Endodermal cell (in vitro differentiated cells): ENCODE measurements around the gene PSTPIP1. TPM values are rescaled to one million over a fixed set of nuclear protein-coding genes. Genes with fewer than 3 reads are reported as not detected.

Experiments
- DNase-seq: peaks from one replicate; pipeline ENCODE4 v3.0.0-alpha.2; 2017
- H3K27ac ChIP-seq: 2 replicates; pipeline ENCODE4 v1.5.1; 2013; ENCODE audit warnings: mild to moderate bottlenecking, low read depth, low read length, moderate library complexity
- H3K27me3 ChIP-seq: 2 replicates; pipeline ENCODE4 v1.6.1; 2013; ENCODE audit warnings: mild to moderate bottlenecking, low read length, moderate library complexity; ENCODE audit not compliant: insufficient read depth, control insufficient read depth, poor library complexity, severe bottlenecking
- H3K36me3 ChIP-seq: 2 replicates; pipeline ENCODE4 v1.7.0; 2013; ENCODE audit warnings: mild to moderate bottlenecking, low read length, moderate library complexity; ENCODE audit not compliant: control insufficient read depth, insufficient read depth
- H3K4me1 ChIP-seq: one replicate; pipeline ENCODE4 v1.7.0; 2013; ENCODE audit warnings: low read length; ENCODE audit not compliant: control insufficient read depth, insufficient read depth
- H3K4me3 ChIP-seq: 2 replicates; pipeline ENCODE4 v1.5.1; 2013; ENCODE audit warnings: mild to moderate bottlenecking, low read length, moderate library complexity
- H3K9ac ChIP-seq: 2 replicates; pipeline ENCODE4 v1.6.1; 2013; ENCODE audit warnings: mild to moderate bottlenecking, low read length, moderate library complexity; ENCODE audit not compliant: poor library complexity, severe bottlenecking; ENCODE audit errors: extremely low read depth
- H3K9me3 ChIP-seq: 2 replicates; pipeline ENCODE4 v1.6.1; 2013; ENCODE audit warnings: mild to moderate bottlenecking, low read length, moderate library complexity; ENCODE audit not compliant: control insufficient read depth
- H3K27ac Mint-ChIP-seq: 2 replicates; pipeline ENCODE4 v1.8.0; 2020; ENCODE audit warnings: mixed read lengths
- H3K27me3 Mint-ChIP-seq: 2 replicates; pipeline ENCODE4 v1.8.0; 2021; ENCODE audit warnings: mild to moderate bottlenecking, mixed read lengths; ENCODE audit not compliant: insufficient read depth
- H3K36me3 Mint-ChIP-seq: 2 replicates; pipeline ENCODE4 v1.8.0; 2020; ENCODE audit warnings: low read depth, mixed read lengths
- H3K4me1 Mint-ChIP-seq: 2 replicates; pipeline ENCODE4 v1.8.0; 2020; ENCODE audit warnings: mixed read lengths
- H3K4me3 Mint-ChIP-seq: 2 replicates; pipeline ENCODE4 v1.8.0; 2020; ENCODE audit warnings: mild to moderate bottlenecking, moderate library complexity, mixed read lengths
- H3K9me3 Mint-ChIP-seq: 2 replicates; pipeline ENCODE4 v1.8.0; 2020; ENCODE audit warnings: mild to moderate bottlenecking, mixed read lengths
- WGBS, 2 experiments: methylation state at CpG; one replicate each; pipeline versions ENCODE4 v1.1.5 to v1.1.7; 2013; ENCODE audit warnings: missing lambda C conversion rate in 2 of 2, mixed read lengths in 1 of 2; ENCODE audit not compliant: insufficient coverage in 1 of 2, insufficient read length in 1 of 2; 5-methylcytosine and 5-hydroxymethylcytosine counted together
- total RNA-seq, 2 donors: library from RNA; stranded (reverse); fragmentation: NEBNext Ultra II Directional in 1 of 2; extraction: Animal tissue kit (Norgen Biotek cat#: 25700) in 1 of 2; gene quantifications; 2 replicates in 1 of 2; 3 replicates in 1 of 2; pipeline ENCODE4 v1.2.1, GENCODE V29; 2021
- TF ChIP-seq, protein P1 (sequence below): fragments of 200-600 bp; sonication (generic); conservative IDR thresholded peaks from 2 replicates; pipeline ENCODE4 v1.5.0; 2021; ENCODE audit warnings: antibody characterized with exemption, mild to moderate bottlenecking

Gene PSTPIP1
- total RNA-seq, 2 donors from 2014 or later, result 0.29 to 1.5 TPM

DNA sequence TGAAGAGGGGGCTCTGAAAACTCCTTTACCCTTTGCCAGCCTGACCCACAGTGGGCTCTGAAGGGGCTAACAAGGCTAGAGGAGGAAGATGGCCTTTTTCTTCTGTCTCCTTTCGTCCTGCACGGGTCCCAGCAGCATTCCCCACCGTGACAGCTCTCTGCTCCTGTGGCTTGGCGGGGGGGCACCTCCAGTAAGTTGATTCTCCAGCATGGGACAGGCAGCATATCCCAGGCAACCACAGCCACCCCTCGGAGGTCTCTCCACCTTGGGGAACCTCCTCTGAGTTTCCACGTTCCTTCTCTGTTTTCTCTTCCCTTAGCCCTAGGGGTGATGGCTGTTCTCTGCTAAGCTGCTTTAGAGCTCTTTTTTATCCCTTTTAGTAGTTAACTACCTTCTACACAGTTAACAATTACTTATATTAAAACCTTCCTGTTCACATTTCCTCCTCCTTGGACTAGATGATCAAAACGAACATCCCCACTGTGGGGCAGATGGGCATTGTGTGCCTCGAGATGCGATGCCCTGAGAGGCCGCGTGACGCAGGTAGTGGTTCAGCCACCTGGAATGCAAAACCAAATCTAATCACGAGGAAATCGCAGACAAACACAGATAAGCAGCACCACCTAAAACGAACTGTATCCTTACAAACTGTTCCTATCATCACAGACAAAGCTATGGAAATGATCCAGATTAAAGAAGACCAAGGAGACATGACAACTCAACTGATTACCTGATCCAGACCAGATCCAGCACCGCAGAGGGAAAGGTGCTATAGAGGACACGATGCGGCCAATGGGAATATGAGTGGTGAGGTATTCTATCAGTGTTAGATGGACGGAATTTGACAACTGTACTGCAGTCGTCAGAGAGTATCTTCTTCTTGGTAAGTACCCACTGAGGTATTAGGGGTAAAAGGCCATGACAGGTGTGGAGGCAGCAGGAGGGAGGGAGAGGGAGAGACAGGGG is 48.3 kb downstream of the PSTPIP1 start:
- Histone ChIP-seq H3K27ac (no peak overlapping the region), H3K9me3 (no peaks in the 10 kb centered on the region), H3K36me3 (peaks cover 55% of the 10 kb centered on the region), H3K4me1 (no peaks in the 10 kb centered on the region), H3K27me3 (no peaks in the 10 kb centered on the region), H3K4me3 (no peak overlapping the region), H3K9ac (no peak overlapping the region)
- no peak overlapping the region for H3K27ac Mint-ChIP-seq
- H3K4me1 Mint-ChIP-seq, result no peaks in the 10 kb centered on the region
- TF ChIP-seq, protein P1, sequence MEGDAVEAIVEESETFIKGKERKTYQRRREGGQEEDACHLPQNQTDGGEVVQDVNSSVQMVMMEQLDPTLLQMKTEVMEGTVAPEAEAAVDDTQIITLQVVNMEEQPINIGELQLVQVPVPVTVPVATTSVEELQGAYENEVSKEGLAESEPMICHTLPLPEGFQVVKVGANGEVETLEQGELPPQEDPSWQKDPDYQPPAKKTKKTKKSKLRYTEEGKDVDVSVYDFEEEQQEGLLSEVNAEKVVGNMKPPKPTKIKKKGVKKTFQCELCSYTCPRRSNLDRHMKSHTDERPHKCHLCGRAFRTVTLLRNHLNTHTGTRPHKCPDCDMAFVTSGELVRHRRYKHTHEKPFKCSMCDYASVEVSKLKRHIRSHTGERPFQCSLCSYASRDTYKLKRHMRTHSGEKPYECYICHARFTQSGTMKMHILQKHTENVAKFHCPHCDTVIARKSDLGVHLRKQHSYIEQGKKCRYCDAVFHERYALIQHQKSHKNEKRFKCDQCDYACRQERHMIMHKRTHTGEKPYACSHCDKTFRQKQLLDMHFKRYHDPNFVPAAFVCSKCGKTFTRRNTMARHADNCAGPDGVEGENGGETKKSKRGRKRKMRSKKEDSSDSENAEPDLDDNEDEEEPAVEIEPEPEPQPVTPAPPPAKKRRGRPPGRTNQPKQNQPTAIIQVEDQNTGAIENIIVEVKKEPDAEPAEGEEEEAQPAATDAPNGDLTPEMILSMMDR, result no peak
- no peaks in the 10 kb centered on the region for H3K27me3 Mint-ChIP-seq
- peaks cover 47% of the 10 kb centered on the region for H3K36me3 Mint-ChIP-seq
- 90 to 91% methylated on average over 18 to 20 of the region's 20 CpGs for WGBS, 2 experiments
- no peak overlapping the region for H3K4me3 Mint-ChIP-seq
- no peak for DNase-seq
- H3K9me3 Mint-ChIP-seq, result peaks cover 5% of the 10 kb centered on the region

DNA sequence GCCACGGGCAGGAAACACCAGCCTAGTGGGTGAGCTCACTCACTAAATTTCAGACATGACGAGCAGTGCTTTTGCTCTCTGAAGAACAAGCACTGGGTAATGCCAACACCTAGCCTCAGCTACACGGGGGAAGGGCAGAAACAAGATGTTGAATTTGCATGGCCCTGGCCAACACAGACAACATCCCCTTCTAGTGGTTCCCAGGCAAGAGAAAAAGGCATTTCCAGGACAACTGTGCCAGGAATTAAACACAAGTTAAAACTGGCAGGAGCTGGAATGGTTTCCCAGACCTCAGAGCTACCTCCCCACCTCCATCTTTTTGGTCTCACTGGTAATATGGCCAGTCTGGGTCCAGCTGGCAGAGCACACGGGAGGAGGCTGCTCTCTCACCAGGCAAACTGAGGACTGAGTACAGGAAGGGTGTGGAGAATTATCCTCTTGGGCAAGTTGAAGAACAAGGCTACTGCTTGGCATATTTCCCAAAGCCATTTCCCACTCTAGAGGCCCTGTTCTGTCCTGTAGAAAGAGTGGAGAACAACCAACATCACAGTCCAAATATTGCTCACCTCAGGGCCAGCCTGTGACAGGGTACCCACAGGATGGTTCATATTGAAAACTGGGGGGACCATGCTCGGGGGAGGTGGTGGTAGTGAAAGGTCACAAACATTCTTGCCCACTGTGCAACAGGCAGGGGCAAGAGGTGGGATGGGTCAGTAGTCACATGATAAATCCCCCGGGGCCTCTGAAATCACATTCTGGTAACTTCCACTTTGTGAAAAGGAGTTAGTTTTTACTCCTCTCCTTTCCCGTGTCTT is 49.5 kb downstream of the PSTPIP1 start:
- H3K9ac ChIP-seq, result no peak overlapping the region
- no peaks in the 10 kb centered on the region for H3K9me3 ChIP-seq
- TF ChIP-seq, protein P1, result no peak
- Mint-ChIP-seq H3K9me3 (peaks cover 5% of the 10 kb centered on the region), H3K27me3 (no peaks in the 10 kb centered on the region), H3K36me3 (peaks cover 51% of the 10 kb centered on the region), H3K4me1 (no peaks in the 10 kb centered on the region), H3K27ac (no peak overlapping the region), H3K4me3 (no peak overlapping the region)
- 91 to 96% methylated on average over 6 to 7 of the region's 7 CpGs for WGBS, 2 experiments
- H3K27me3 ChIP-seq, result no peaks in the 10 kb centered on the region
- DNase-seq, result no peak
- no peak overlapping the region for H3K27ac ChIP-seq
- no peak overlapping the region for H3K4me3 ChIP-seq
- peaks cover 67% of the 10 kb centered on the region for H3K36me3 ChIP-seq
- H3K4me1 ChIP-seq, result no peaks in the 10 kb centered on the region

DNA sequence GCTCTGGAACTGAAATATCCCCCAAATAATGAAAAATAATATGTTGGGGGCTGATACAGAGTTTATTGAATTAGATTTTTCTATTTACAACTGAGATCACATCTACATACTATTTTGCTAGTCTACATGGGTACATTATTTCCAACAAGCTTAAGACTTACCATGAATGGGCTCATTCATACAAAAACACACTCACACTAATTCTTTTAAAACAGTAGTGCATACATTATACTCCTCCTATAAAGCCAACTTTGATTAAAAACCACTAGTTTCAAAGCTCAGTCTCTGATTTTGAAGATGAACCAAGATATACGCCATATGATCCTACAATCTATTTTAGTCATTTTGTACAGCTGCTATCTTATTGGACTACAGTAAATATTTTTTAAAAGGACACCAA is 51.1 kb downstream of the PSTPIP1 start:
- H3K9me3 Mint-ChIP-seq, result no peaks in the 10 kb centered on the region
- Histone ChIP-seq H3K27me3 (no peaks in the 10 kb centered on the region), H3K9ac (no peak overlapping the region), H3K4me1 (no peaks in the 10 kb centered on the region), H3K4me3 (no peak overlapping the region), H3K27ac (no peak overlapping the region), H3K9me3 (no peaks in the 10 kb centered on the region), H3K36me3 (peaks cover 80% of the 10 kb centered on the region)
- H3K27me3 Mint-ChIP-seq, result no peaks in the 10 kb centered on the region
- peaks cover 50% of the 10 kb centered on the region for H3K36me3 Mint-ChIP-seq
- no peak overlapping the region for H3K27ac Mint-ChIP-seq
- 100% methylated on average over 1 of the region's 1 CpG for WGBS, 2 experiments
- no peaks in the 10 kb centered on the region for H3K4me1 Mint-ChIP-seq
- DNase-seq, result no peak
- TF ChIP-seq, protein P1, result no peak
- no peak overlapping the region for H3K4me3 Mint-ChIP-seq
